ENCODE results near the gene KRTAP10-11. TPM values are rescaled to one million over a fixed set of nuclear protein-coding genes. Genes with fewer than 3 reads are reported as not detected.

KRTAP10-11 gene
- total RNA-seq, 2 donors from 2014 or later, result not detected

Other genes with a start within 250 kb of the KRTAP10-11 start
- gene LRRC3, start 190.9 kb upstream of the KRTAP10-11 start, total RNA-seq, result 1 to 10 TPM; 3.5 TPM
- gene KRTAP10-1, start 106.2 kb upstream of the KRTAP10-11 start, total RNA-seq, result not detected
- not detected for gene KRTAP10-2, start 94.9 kb upstream of the KRTAP10-11 start, total RNA-seq
- gene KRTAP10-3, start 87.6 kb upstream of the KRTAP10-11 start, total RNA-seq, result not detected
- gene KRTAP10-4, start 72.7 kb upstream of the KRTAP10-11 start, total RNA-seq, result not detected
- not detected for gene KRTAP10-5, start 65.8 kb upstream of the KRTAP10-11 start, total RNA-seq
- not detected for gene KRTAP10-6, start 53.9 kb upstream of the KRTAP10-11 start, total RNA-seq
- gene KRTAP10-7, start 45.8 kb upstream of the KRTAP10-11 start, total RNA-seq, result not detected
- not detected for gene KRTAP10-8, start 34.3 kb upstream of the KRTAP10-11 start, total RNA-seq
- not detected for gene KRTAP10-9, start 19.3 kb upstream of the KRTAP10-11 start, total RNA-seq
- not detected for gene KRTAP10-10, start 9.1 kb upstream of the KRTAP10-11 start, total RNA-seq
- gene KRTAP12-4, start 8.2 kb downstream of the KRTAP10-11 start, total RNA-seq, result not detected
- gene KRTAP12-3, start 11.5 kb downstream of the KRTAP10-11 start, total RNA-seq, result not detected
- not detected for gene KRTAP12-2, start 20.5 kb downstream of the KRTAP10-11 start, total RNA-seq
- not detected for gene KRTAP12-1, start 35.7 kb downstream of the KRTAP10-11 start, total RNA-seq
- not detected for gene KRTAP10-12, start 50.8 kb downstream of the KRTAP10-11 start, total RNA-seq
- gene TSPEAR, start 65.2 kb downstream of the KRTAP10-11 start, total RNA-seq, result under 1 TPM in 1 of 2 donors, not detected in 1; 0.08 TPM
- gene UBE2G2, start 155.4 kb downstream of the KRTAP10-11 start, total RNA-seq, result 100 to 1,000 TPM in 1 of 2 donors, 10 to 100 TPM in 1; 88.9 to 136 TPM
- 10 to 100 TPM; 52.6 to 86.2 TPM for gene SUMO3, start 171.6 kb downstream of the KRTAP10-11 start, total RNA-seq
- gene PTTG1IP, start 227.3 kb downstream of the KRTAP10-11 start, total RNA-seq, result 10 to 100 TPM; 76.5 to 78.8 TPM

Data from activated T-helper 17 cell treated with anti-CD3 and anti-CD28 coated beads, Interleukin-2, amount 50 U/mL, for 72 hours (primary cell).